GM19455 (cell line): ENCODE measurements around the gene SQSTM1.
"Not testable (repeated sequence)": the region's sequence is repeated elsewhere in the genome, so short reads cannot be mapped to it uniquely, and the experiment has no call there.

Experiments
- ATAC-seq: cut with Tn5 transposase; IDR thresholded peaks from one replicate; pipeline ENCODE4 v1.9.1; 2021; ENCODE audit not compliant: unreplicated experiment

SQSTM1 gene

GRCh38 chr5:179841621-179842020 is 20.9 kb downstream of the SQSTM1 start:
- ATAC-seq = no peak

- ATAC-seq = peak; percentile 48
Measured at GRCh38 chr5:179852993-179853547, 32.4 kb downstream of the SQSTM1 start.

GRCh38 chr5:179854356-179854755 is 33.7 kb downstream of the SQSTM1 start:
- no peak for ATAC-seq

GRCh38 chr5:179858241-179858585 is 37.5 kb downstream of the SQSTM1 start:
- peak; percentile 48 for ATAC-seq

- peak; percentile 98 for ATAC-seq
Measured at GRCh38 chr5:179858586-179859427, 38.1 kb downstream of the SQSTM1 start, which contains the start of gene MRNIP. MRNIP (minus strand) TSS chr5:179858817; CDS start chr5:179858796, 21 bp downstream.

GRCh38 chr5:179860301-179860700 is 39.6 kb downstream of the SQSTM1 start:
- no peak for ATAC-seq

GRCh38 chr5:179862296-179862695 is 41.6 kb downstream of the SQSTM1 start:
- ATAC-seq = no peak

- no peak for ATAC-seq
Measured at GRCh38 chr5:179862891-179863290, 42.2 kb downstream of the SQSTM1 start.

- no peak for ATAC-seq
Measured at GRCh38 chr5:179863449-179864085, 42.9 kb downstream of the SQSTM1 start.

GRCh38 chr5:179864686-179865085 is 44.0 kb downstream of the SQSTM1 start:
- no peak for ATAC-seq

- ATAC-seq = no peak
Measured at GRCh38 chr5:179865491-179866240, 45.0 kb downstream of the SQSTM1 start.

GRCh38 chr5:179866241-179867078 is 45.8 kb downstream of the SQSTM1 start:
- ATAC-seq = no peak

GRCh38 chr5:179867079-179867465 is 46.4 kb downstream of the SQSTM1 start:
- ATAC-seq = no peak

GRCh38 chr5:179867476-179867875 is 46.8 kb downstream of the SQSTM1 start:
- no peak for ATAC-seq

- ATAC-seq = no peak
Measured at GRCh38 chr5:179868541-179868940, 47.8 kb downstream of the SQSTM1 start.

GRCh38 chr5:179869101-179869500 is 48.4 kb downstream of the SQSTM1 start:
- ATAC-seq = no peak

GRCh38 chr5:179869641-179870402 is 49.1 kb downstream of the SQSTM1 start:
- no peak for ATAC-seq

GRCh38 chr5:179870403-179870903 is 49.7 kb downstream of the SQSTM1 start:
- ATAC-seq = no peak

- no peak for ATAC-seq
Measured at GRCh38 chr5:179870952-179871351, 50.2 kb downstream of the SQSTM1 start.

- not testable (repeated sequence) for ATAC-seq
Measured at GRCh38 chr5:179871533-179871932, 50.8 kb downstream of the SQSTM1 start.
